Esophagus squamous epithelium (tissue), 4 donors: ENCODE data around the gene RALGPS1.

Source experiments
- POLR2A ChIP-seq, 4 donors: fragments of 450-650 bp; IDR thresholded peaks; one replicate each; pipeline ENCODE4 v1.6.1; 2017; ENCODE audit warnings: antibody characterized with exemption in 4 of 4, mild to moderate bottlenecking in 4 of 4, moderate library complexity in 3 of 4
- TF ChIP-seq, protein P1 (sequence below), 6 experiments: fragments of 450-650 bp in 4 of 6; fragments of 200-600 bp in 2 of 6; sonication (generic) in 2 of 6; IDR thresholded peaks; one replicate each; pipeline ENCODE4 v1.5.1; 2016 to 2019; ENCODE audit warnings: antibody characterized with exemption in 6 of 6, mild to moderate bottlenecking in 4 of 6, moderate library complexity in 4 of 6

DNA sequence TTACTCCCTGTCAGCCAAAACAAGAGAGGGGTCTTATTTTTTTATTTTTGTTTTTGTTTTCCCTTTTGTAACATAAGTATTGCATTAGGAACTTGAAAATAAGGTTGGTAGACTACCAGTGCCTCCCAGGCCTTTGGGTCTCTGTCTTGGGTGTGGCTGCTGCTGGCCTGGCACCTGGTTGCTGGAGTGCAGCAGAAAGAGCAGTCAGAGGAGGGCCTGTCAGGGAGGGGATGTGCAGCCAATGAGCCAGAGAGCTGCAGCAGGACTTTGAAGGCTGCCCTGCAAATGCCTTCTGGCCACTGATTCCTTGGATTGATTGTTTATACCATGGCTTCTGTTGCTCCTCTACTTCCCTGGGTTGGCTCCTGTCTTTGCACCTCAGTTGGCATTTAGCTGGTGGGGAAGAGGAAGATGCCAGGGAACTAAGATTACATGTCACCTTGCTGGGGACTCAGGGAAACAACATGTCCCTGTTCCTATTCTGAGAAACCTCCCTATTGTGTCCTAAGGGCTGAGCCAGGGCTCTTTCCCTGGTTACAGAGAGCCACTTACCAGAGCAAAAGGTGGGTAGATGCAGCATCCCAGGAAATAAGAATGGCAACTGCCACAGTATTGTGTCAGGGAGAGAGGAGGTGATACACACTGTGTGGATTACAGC is 141.3 kb downstream of the RALGPS1 start:
- TF ChIP-seq, protein P1, sequence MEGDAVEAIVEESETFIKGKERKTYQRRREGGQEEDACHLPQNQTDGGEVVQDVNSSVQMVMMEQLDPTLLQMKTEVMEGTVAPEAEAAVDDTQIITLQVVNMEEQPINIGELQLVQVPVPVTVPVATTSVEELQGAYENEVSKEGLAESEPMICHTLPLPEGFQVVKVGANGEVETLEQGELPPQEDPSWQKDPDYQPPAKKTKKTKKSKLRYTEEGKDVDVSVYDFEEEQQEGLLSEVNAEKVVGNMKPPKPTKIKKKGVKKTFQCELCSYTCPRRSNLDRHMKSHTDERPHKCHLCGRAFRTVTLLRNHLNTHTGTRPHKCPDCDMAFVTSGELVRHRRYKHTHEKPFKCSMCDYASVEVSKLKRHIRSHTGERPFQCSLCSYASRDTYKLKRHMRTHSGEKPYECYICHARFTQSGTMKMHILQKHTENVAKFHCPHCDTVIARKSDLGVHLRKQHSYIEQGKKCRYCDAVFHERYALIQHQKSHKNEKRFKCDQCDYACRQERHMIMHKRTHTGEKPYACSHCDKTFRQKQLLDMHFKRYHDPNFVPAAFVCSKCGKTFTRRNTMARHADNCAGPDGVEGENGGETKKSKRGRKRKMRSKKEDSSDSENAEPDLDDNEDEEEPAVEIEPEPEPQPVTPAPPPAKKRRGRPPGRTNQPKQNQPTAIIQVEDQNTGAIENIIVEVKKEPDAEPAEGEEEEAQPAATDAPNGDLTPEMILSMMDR (IDR thresholded peaks at IDR 0.05) = no peak
- no peak for TF ChIP-seq POLR2A (IDR thresholded peaks at IDR 0.05)
